Neural progenitor cell (in vitro differentiated cells): Measurements from ENCODE around the gene RSPO4.

ENCODE experiments used
- CTCF ChIP-seq: fragments of 200-600 bp; sonication (generic); IDR thresholded peaks from 2 replicates; pipeline ENCODE4 v1.5.1; 2017; ENCODE audit warnings: antibody characterized with exemption, mild to moderate bottlenecking
- EZH2 ChIP-seq: fragments of 200-600 bp; sonication (generic); IDR thresholded peaks from 2 replicates; pipeline ENCODE4 v1.6.1; 2017; ENCODE audit warnings: antibody characterized with exemption, mild to moderate bottlenecking, moderate library complexity
- EZH2phosphoT487 ChIP-seq: fragments of 200-600 bp; sonication (generic); IDR thresholded peaks from 2 replicates; pipeline ENCODE4 v1.6.1; 2017; ENCODE audit warnings: antibody characterized with exemption

GRCh38 chr20:972256-972655 lies 29.9 kb downstream of the RSPO4 start:
- no peak for TF ChIP-seq EZH2phosphoT487
- no peak for TF ChIP-seq CTCF
- no peak for TF ChIP-seq EZH2
